ENCODE measurements around the gene SCN4A. TPM values are rescaled to one million over a fixed set of nuclear protein-coding genes. Genes with fewer than 3 reads are reported as not detected.

Gene SCN4A
- total RNA-seq, 1 donor, result under 0.01 TPM

DNA sequence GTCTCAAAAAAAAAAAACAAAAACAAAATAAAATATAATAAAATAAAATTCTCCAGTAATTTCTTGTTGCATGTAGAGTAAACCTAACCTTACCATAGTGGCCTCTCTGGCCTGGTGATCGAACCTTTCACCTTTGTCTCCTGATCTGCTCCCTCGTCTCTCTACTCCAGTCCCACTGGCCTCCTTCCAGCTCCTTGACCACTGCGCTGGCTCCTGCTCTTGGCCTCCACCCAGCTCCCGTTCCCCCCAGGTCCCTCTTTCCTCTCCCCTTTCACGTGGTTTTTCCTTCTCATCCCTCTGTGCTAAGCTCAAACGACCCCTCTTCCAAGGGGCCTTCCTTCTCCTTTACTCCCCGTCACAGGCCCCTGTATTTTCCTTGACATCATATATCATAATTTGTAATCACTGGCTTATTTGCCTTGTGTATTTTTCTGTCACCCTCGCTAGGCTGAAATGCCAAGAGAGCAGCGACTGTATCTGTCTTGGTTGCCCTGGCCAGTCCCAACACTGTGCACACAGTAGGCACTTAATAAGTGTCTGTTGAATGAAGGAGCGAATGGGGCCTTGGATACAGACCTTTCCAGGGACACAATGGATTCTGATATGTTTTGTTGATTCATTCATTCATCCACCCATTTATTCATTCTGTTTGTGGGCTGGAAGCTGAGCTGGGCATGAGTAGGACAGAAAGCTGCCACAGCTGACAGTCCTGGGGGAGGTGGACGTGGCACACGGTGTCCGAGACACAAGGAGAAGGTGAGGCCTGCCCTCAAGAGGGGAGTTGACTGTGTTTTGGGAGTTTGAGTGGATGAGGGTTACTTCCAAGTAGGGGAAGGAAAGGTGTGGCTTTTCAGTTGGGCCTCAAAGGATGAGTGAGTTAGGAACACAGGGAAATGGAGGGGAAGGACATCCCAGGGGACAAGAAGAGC lies 5.8 kb upstream of the SCN4A start:
- Histone ChIP-seq H3K9me3 (ENCODE audit: low read depth, low read length) (no peaks in the 10 kb centered on the region), H3K4me3 (ENCODE audit: low read length) (no peak overlapping the region), H3K4me1 (ENCODE audit: insufficient read depth, low read length) (peaks cover 7% of the 10 kb centered on the region), H3K27me3 (ENCODE audit: insufficient read depth, low read length) (no peaks in the 10 kb centered on the region)

DNA sequence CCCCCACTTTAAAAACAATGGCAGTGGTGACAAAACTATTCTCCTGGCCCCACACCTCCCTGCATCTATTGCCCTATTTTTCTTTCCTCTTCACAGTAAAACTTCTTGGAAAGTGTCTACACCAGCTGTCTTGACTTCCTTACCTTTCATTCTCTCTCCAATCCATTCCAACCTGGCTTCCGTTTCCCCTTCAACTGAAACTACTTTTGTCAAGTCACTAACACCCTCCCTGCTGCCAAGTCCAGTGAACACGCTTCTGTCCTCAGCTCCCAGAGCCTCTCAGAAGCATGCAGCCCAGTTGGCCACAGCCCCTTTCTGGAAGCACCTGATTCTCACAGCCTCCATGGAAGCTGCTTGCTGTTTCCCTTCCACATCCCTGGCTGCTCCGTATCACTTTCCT lies 4.0 kb upstream of the SCN4A start:
- Histone ChIP-seq H3K4me3 (ENCODE audit: low read length) (no peak overlapping the region), H3K27me3 (ENCODE audit: insufficient read depth, low read length) (no peaks in the 10 kb centered on the region), H3K4me1 (ENCODE audit: insufficient read depth, low read length) (no peaks in the 10 kb centered on the region), H3K9me3 (ENCODE audit: low read depth, low read length) (no peaks in the 10 kb centered on the region)

DNA sequence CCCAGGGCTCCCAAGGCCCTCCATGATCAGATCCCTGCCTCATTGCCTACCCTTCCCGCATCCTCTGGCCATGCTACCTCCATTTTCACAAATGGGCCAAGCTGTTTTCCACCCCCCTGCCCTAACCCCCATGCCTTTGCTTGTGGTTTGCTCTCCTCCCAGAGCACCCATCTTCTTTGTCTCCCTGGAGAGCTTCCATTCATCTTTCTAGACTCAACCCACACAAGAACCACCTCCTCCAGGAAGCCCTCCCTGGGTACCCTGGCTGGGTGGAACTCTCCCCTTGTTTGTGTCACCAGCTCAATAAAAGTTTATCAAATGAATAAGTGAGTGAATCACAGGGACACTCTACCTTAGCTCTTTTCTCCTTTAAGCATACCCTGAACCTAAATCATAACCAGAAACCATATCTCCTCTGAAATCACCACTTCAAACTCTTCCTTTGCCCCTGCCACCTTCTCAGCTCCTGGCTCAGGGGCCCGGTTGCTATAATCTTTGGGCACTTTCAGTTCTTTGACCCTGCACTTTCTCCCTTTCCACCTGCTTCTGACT lies 2.9 kb upstream of the SCN4A start:
- Histone ChIP-seq H3K4me3 (ENCODE audit: low read length) (no peak overlapping the region), H3K9me3 (ENCODE audit: low read depth, low read length) (no peaks in the 10 kb centered on the region), H3K27me3 (ENCODE audit: insufficient read depth, low read length) (no peaks in the 10 kb centered on the region), H3K4me1 (ENCODE audit: insufficient read depth, low read length) (no peaks in the 10 kb centered on the region)

DNA sequence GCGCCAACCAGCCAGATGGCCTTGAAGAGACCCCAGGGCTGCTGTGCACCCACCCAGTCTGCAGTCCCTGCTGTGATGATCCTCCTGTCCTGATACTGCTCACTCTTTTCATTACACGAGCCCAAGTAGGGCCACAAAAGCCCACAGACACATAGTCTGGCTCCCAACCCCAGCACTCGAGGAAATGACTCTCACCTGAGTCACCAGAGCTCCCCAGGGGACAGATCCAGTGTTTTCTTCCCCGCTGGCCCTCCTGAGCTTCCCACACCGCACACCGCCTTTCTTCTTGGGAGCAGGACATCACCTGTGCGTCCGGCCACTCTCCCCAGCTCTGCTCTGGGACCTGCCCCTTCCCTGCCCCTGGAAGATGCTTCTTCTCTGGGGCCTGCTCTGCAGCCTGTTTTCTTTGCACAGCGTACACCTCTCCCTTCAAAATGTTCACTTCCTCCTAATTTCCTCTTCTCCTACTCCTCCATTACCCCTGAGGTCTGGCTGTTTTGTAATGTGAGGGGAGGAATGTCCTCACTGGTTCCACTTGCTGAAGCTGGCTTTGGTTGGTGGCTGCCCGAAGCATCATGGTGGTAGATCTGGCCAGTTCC lies 2.0 kb upstream of the SCN4A start:
- no peak overlapping the region for H3K4me3 ChIP-seq (ENCODE audit: low read length)
- H3K27me3 ChIP-seq (ENCODE audit: insufficient read depth, low read length), result no peaks in the 10 kb centered on the region
- no peaks in the 10 kb centered on the region for H3K4me1 ChIP-seq (ENCODE audit: insufficient read depth, low read length)
- no peaks in the 10 kb centered on the region for H3K9me3 ChIP-seq (ENCODE audit: low read depth, low read length)

DNA sequence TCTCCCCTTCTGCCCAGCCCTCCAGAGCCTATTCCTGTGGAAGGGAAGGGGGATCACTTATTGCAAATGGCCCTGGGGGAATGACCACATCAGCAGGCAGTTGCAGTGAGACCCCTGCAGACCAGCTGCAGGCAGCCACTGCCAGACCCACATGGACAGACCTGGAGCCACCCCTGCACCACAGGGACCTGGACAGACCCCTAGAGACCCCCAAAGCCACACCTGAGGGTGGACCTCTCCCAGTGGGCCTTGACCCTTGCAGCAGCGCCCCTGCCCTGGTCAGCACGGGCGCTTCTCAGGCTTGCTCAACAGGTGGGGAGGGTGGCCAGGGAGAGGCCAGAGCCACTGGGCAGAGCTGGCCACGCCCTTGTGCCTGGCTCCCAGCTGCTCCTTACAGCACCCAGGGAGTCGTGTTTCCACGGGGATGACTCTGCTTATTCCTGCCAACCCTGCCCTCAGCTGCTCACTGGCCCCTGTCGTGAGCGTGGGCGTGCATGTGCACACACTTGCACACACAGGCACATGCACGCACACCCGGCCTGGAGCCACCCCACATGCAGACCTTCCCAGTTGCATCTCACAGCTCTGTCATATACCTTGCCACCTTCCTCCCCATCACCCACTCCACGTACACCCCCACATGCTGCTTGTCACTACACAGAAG lies 1.3 kb upstream of the SCN4A start:
- H3K4me3 ChIP-seq (ENCODE audit: low read length), result no peak overlapping the region
- no peaks in the 10 kb centered on the region for H3K27me3 ChIP-seq (ENCODE audit: insufficient read depth, low read length)
- no peaks in the 10 kb centered on the region for H3K4me1 ChIP-seq (ENCODE audit: insufficient read depth, low read length)
- H3K9me3 ChIP-seq (ENCODE audit: low read depth, low read length), result no peaks in the 10 kb centered on the region

DNA sequence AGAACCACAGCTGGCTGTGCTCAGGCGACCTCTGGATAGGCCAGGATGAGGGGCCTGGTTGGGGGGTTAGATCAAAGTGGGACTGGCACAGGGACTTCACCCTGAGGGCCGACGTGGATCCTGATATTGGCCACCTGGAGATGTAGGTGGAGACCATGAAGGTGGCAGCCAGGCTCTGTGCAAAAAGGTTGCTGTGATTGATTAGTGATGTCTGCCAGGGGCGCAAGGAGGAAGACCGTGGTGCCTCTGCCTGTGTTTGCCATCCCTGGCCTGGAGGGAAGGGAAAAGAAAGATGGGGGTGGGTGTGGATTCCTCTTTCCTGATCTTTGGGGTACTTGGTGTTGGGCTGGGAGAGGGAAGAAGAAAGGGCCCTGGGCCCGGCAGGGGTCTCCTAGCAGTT lies 529 bp upstream of the SCN4A start:
- Histone ChIP-seq H3K27me3 (ENCODE audit: insufficient read depth, low read length) (no peaks in the 10 kb centered on the region), H3K9me3 (ENCODE audit: low read depth, low read length) (no peaks in the 10 kb centered on the region), H3K4me1 (ENCODE audit: insufficient read depth, low read length) (no peaks in the 10 kb centered on the region), H3K4me3 (ENCODE audit: low read length) (no peak overlapping the region)

DNA sequence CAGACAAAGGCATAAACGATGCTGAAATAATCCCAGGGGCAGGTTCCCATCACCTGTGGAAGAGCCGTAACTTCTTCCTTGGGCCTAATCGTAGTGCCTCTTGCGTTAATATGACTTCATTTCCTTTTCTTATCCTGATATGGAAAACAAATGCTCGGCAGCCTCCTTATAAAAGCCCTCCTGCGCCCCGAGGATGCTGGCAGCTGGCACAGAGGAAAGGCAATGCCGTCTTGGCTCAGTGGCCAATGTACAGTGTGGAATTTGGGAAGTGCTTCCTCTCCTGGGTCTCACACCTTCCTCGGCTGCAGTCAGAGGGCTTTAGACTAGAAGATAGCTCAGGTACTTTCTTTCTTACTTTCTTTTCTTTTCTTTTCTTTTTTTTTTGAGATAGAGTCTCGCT lies 3.4 kb downstream of the SCN4A start:
- no peaks in the 10 kb centered on the region for H3K9me3 ChIP-seq (ENCODE audit: low read depth, low read length)
- H3K27me3 ChIP-seq (ENCODE audit: insufficient read depth, low read length), result no peaks in the 10 kb centered on the region
- H3K4me3 ChIP-seq (ENCODE audit: low read length), result no peak overlapping the region
- peaks cover 8% of the 10 kb centered on the region for H3K4me1 ChIP-seq (ENCODE audit: insufficient read depth, low read length)

DNA sequence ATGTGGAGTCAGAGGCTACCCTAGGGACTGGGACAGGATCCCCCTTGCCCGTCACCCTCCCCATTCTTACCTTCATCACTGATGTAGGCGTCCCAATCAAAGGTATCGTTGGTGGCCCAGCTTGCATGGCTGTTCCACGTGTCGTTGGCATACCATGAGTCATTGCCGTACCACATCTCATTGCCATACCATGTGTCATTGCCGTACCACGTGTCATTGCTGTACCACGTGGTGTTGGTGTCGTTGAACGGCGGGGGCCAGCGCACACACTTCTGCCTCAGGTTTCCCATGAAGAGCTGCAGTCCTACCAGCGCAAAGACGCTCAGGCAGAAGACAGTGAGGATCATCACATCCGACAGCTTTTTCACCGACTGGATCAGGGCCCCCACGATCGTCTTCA lies 4.8 kb downstream of the SCN4A start:
- H3K4me3 ChIP-seq (ENCODE audit: low read length), result no peak overlapping the region
- peaks cover 8% of the 10 kb centered on the region for H3K4me1 ChIP-seq (ENCODE audit: insufficient read depth, low read length)
- H3K9me3 ChIP-seq (ENCODE audit: low read depth, low read length), result no peaks in the 10 kb centered on the region
- no peaks in the 10 kb centered on the region for H3K27me3 ChIP-seq (ENCODE audit: insufficient read depth, low read length)

DNA sequence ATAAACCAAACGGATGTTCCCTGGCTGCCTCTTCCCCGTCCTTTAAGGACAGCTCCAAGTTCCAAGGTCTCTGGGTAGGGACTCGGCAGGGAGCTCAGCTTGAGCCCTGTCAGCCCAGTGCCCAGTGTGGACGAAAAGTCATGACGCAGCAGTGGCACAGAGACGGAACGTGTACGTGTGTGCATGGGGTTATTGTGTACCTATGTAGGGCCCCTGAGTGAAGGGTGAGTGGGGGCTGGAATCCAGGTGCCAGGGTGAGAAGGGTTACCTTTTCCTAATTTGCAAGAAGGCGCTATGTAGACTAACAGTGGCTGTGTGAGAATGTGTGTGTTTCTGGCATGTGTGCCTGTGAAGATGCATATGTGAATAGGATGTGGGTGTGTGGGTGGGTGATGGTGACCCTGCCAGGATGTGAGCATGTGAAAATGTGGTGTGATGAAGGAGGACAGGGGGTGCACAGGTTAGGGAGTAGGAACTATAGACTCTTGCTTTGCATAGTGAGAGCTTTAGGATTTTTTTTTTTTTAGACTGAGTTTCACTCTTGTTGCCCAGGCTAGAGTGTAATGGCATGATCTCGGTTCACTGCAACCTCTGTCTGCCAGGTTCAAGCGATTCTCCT lies 6.0 kb downstream of the SCN4A start:
- H3K9me3 ChIP-seq (ENCODE audit: low read depth, low read length), result no peaks in the 10 kb centered on the region
- no peaks in the 10 kb centered on the region for H3K27me3 ChIP-seq (ENCODE audit: insufficient read depth, low read length)
- H3K4me1 ChIP-seq (ENCODE audit: insufficient read depth, low read length), result peaks cover 8% of the 10 kb centered on the region
- no peak overlapping the region for H3K4me3 ChIP-seq (ENCODE audit: low read length)

DNA sequence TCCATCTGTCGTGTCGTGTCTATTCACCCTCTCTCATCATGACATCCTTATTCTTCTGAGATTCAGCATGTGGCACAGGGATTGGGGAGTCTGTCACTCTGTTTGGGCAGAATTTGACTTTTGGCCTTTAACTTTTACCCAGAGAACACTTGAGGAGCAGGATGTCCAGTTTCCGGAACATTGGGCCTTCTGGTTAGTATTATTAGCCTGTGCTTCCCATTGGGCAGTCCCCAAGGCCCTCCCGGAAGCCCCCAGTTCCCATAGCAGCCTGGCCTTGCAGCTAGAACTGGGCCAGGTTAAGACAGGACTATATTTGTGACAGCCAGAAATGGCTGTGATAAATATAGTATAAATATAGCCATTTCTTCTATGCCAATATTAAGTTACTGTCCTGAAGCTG lies 9.6 kb downstream of the SCN4A start:
- H3K4me1 ChIP-seq (ENCODE audit: insufficient read depth, low read length), result peaks cover 13% of the 10 kb centered on the region
- H3K27me3 ChIP-seq (ENCODE audit: insufficient read depth, low read length), result no peaks in the 10 kb centered on the region
- no peak overlapping the region for H3K4me3 ChIP-seq (ENCODE audit: low read length)
- no peaks in the 10 kb centered on the region for H3K9me3 ChIP-seq (ENCODE audit: low read depth, low read length)

DNA sequence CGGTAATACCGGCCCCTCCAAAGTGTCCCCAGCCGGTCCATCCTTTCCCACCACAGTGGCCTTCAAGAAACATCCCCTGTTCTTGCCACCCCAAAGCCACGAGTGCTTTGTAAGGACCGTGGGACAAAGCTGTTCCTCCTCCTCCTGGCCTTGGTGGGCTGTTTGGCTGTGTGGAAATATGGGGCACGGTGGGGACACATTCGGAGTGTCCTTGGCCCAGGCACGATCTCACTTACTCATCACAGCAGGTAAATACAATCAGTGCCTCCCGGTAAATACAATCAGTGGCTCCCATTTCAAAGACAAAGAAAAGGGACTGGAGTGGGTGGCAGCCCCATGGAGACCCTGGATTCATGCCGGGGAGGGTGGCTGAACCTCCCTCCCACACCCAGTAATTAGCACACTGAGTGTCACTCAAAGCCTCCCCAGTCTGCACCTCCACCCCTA lies 10.4 kb downstream of the SCN4A start:
- peaks cover 13% of the 10 kb centered on the region for H3K4me1 ChIP-seq (ENCODE audit: insufficient read depth, low read length)
- no peaks in the 10 kb centered on the region for H3K9me3 ChIP-seq (ENCODE audit: low read depth, low read length)
- H3K27me3 ChIP-seq (ENCODE audit: insufficient read depth, low read length), result no peaks in the 10 kb centered on the region
- H3K4me3 ChIP-seq (ENCODE audit: low read length), result no peak overlapping the region

DNA sequence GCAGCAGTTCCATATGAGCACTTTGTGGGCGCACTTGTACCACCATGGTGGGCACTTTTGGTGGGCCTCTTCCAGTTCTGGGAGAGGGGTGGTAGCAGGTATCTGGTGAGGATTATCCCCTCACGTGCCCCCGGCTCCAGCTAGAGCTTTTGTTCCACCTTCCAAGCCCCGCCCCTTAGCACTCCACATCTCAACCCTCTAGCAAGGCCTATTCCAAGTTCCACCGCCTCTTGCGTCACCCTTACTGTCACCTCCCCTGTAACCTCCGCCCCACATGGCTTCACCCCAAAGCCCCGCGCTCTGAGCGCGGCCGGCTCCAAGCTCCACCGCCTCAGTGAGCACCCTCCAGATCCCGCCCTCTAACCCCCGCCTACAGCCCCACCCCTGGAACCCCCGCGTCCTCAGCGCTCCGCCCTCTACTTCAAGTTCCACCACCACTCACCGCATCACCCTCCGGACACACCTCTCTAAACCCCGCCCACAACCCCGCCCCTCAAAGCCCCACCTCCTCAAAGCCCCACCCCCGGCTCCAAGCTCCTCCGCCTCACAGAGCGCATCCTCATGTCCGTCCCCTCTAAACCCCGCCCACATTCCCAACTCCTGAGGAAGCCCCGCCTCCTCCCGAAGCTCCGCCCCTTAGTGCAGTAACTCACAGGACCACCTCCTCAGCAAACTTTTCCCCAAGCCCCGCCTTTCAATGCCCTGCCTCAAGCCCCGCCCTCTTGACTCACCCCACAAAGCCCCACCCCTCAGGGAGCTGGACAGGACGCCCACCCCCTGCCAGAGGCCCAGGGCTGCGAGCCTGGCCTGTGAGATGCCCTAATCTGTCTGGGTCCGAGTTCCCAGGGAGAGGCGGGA lies 11.1 kb downstream of the SCN4A start:
- Histone ChIP-seq H3K4me3 (ENCODE audit: low read length) (no peak overlapping the region), H3K9me3 (ENCODE audit: low read depth, low read length) (no peaks in the 10 kb centered on the region), H3K4me1 (ENCODE audit: insufficient read depth, low read length) (peaks cover 9% of the 10 kb centered on the region)

DNA sequence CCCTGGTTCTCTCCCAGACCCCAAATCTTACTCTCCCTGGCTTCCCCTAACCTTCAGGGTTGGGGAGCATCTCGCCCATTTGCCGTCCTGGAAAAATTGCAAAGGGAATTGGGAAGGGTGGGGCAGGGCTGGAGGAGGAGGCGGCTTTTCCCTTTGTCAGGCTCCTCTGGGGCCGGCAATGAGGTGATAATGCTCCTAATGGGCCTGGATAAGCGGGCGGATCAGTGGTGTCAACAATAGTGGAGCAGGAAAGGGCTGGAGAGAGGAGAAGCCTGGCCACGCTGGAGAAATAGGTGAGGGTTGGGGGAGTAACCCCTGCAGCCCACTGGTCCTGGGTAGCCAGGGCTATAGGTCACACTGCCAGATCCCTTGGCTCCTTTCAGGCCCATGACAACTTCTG lies 12.3 kb downstream of the SCN4A start:
- no peaks in the 10 kb centered on the region for H3K27me3 ChIP-seq (ENCODE audit: insufficient read depth, low read length)
- H3K9me3 ChIP-seq (ENCODE audit: low read depth, low read length), result no peaks in the 10 kb centered on the region
- no peak overlapping the region for H3K4me3 ChIP-seq (ENCODE audit: low read length)
- H3K4me1 ChIP-seq (ENCODE audit: insufficient read depth, low read length), result peaks cover 5% of the 10 kb centered on the region

More for the DNA sequence above, 11.1 kb downstream of the SCN4A start:
- no peaks in the 10 kb centered on the region for H3K27me3 ChIP-seq (ENCODE audit: insufficient read depth, low read length)

DNA sequence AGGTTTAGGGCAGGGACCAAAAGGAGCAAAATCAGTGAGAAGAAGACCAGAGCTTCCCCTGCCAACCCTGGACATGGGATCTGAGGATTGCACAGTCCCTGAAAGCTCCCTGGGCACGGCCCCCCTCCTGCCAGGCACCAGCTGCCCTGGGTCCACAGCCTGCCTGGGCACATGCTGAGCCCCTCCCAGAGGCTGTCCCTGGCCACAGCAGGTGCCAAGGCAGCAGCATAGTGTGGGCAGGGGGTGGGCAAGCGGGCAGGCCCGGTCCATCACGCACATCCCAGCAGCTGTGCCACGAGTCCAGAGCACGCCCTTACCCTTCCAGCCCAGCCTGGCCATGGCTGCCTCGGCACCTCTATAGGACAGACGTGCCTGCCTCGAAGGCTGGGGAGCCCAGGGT lies 12.7 kb downstream of the SCN4A start:
- no peak overlapping the region for H3K4me3 ChIP-seq (ENCODE audit: low read length)
- H3K9me3 ChIP-seq (ENCODE audit: low read depth, low read length), result no peaks in the 10 kb centered on the region
- H3K27me3 ChIP-seq (ENCODE audit: insufficient read depth, low read length), result no peaks in the 10 kb centered on the region
- peaks cover 5% of the 10 kb centered on the region for H3K4me1 ChIP-seq (ENCODE audit: insufficient read depth, low read length)

All from mononuclear cell (primary cell).